Nephron progenitor cell (in vitro differentiated cells): ENCODE measurements around the gene SEC14L2.

Source experiments
- DNase-seq: peaks from one replicate; pipeline ENCODE4 v3.0.0; 2021
- H3K27ac Mint-ChIP-seq: 2 replicates; pipeline ENCODE4 v1.8.0; 2021; ENCODE audit warnings: mild to moderate bottlenecking, moderate library complexity, mixed read lengths
- H3K27me3 Mint-ChIP-seq: 2 replicates; pipeline ENCODE4 v1.8.0; 2021; ENCODE audit warnings: mild to moderate bottlenecking, low read depth, mixed read lengths; ENCODE audit not compliant: poor library complexity
- H3K36me3 Mint-ChIP-seq: 2 replicates; pipeline ENCODE4 v1.8.0; 2021; ENCODE audit warnings: low read depth, mixed read lengths
- H3K4me1 Mint-ChIP-seq: 2 replicates; pipeline ENCODE4 v1.8.0; 2021; ENCODE audit warnings: mixed read lengths
- H3K4me3 Mint-ChIP-seq: 2 replicates; pipeline ENCODE4 v1.8.0; 2021; ENCODE audit warnings: mild to moderate bottlenecking, moderate library complexity, mixed read lengths
- H3K9me3 Mint-ChIP-seq: 2 replicates; pipeline ENCODE4 v1.8.0; 2021; ENCODE audit warnings: mild to moderate bottlenecking, moderate library complexity, mixed read lengths
- TF ChIP-seq, protein P1 (sequence below): fragments of 200-600 bp; sonication (generic); IDR thresholded peaks from 2 replicates; pipeline ENCODE4 v1.5.0; 2021; ENCODE audit warnings: antibody characterized with exemption

SEC14L2 gene

DNA sequence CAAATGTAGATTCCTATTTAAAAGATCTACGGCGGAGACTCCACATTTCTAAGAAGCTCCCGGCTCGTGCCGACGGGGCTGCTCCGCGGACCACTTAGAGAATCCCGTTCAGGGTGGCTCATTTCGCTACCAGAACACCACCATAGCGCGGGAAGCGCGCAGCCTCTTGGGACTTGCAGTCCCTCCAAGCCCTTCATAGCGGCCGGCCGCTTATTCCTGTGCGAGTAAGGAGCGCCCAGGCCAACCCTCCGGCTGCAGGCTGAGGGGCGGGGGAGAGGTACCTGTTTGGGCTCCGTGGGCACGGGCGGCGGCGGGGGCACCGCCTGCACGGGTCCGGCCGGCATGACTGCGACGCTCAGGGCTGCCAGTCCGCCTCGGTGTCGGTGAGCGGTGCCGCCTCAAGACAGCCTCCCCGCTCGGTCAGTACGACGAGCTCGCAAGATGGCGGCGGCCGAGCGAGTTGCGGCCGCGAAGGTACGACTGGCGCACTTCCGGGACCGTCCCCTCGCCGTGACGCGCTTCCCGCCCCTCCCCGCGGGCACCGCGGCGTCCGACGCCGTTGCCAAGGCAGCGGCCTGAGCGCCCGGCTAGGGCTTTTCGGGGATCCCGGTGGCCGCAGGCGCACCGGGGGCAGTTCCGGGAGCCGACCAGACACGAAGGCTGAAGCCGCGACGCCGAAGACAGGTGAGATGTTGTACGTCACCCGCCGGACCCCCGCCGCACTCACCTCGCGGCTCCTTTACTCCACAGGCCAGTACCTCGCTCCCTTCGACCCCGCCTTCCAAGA, 40.2 kb upstream of the SEC14L2 start, which contains the start of the genes CCDC157 and SF3A1:
Gene CCDC157, plus strand, starts transcription at position 559 of the 787 bp plus-strand sequence. CDS start 8,994 bp downstream, outside the sequence.
Gene SF3A1, minus strand, starts transcription at position 446 of the 787 bp plus-strand sequence. Its CDS starts 102 bp downstream, at position 344.
- Mint-ChIP-seq H3K36me3 (peaks cover 23% of the 10 kb centered on the region), H3K4me3 (peak within 1 kb of the TSS; percentile 96), H3K27ac (peak within 1 kb of the TSS; percentile 96), H3K4me1 (peaks cover 37% of the 10 kb centered on the region), H3K9me3 (no peaks in the 10 kb centered on the region), H3K27me3 (peaks cover 3% of the 10 kb centered on the region)
- TF ChIP-seq, protein P1, sequence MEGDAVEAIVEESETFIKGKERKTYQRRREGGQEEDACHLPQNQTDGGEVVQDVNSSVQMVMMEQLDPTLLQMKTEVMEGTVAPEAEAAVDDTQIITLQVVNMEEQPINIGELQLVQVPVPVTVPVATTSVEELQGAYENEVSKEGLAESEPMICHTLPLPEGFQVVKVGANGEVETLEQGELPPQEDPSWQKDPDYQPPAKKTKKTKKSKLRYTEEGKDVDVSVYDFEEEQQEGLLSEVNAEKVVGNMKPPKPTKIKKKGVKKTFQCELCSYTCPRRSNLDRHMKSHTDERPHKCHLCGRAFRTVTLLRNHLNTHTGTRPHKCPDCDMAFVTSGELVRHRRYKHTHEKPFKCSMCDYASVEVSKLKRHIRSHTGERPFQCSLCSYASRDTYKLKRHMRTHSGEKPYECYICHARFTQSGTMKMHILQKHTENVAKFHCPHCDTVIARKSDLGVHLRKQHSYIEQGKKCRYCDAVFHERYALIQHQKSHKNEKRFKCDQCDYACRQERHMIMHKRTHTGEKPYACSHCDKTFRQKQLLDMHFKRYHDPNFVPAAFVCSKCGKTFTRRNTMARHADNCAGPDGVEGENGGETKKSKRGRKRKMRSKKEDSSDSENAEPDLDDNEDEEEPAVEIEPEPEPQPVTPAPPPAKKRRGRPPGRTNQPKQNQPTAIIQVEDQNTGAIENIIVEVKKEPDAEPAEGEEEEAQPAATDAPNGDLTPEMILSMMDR = no peak
- DNase-seq = peak; percentile 88

- H3K27ac Mint-ChIP-seq = peak overlapping the region; percentile 96
- no peaks in the 10 kb centered on the region for H3K9me3 Mint-ChIP-seq
- H3K27me3 Mint-ChIP-seq = peaks cover 3% of the 10 kb centered on the region
- TF ChIP-seq, protein P1 = no peak
- H3K4me3 Mint-ChIP-seq = peak overlapping the region; percentile 96
- peaks cover 18% of the 10 kb centered on the region for H3K36me3 Mint-ChIP-seq
- no peak for DNase-seq
- H3K4me1 Mint-ChIP-seq = peaks cover 37% of the 10 kb centered on the region
Observed at GRCh38 chr22:30357236-30357570, 39.6 kb upstream of the SEC14L2 start.

DNA sequence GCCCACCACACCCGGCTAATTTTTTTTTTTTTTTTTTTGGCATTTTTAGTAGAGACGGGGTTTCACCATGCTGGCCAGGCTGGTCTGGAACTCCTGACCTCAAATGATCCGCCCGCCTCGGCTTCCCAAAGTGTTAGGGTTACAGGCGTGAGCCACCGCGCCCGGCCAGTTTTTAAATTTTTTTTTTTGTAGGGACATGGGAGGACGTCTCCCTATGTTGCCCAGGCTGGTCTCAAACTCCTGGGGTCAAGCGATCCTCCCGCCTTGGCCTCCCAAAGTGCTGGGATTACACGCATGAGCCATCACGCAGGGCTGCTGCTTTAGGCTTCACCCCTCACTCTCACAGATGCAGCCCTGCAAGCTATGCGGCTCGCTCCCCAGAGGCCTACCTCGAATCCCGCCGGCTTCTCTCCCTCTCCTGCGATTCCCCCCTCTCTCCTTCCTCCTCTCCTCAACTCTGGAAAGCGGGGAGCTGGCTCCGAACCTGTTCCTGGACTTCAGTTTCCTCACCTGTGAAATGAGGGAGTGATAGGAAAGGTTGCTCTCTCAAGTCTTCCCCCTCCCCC, 39.1 kb upstream of the SEC14L2 start:
- H3K27me3 Mint-ChIP-seq = peaks cover 3% of the 10 kb centered on the region
- peaks cover 13% of the 10 kb centered on the region for H3K36me3 Mint-ChIP-seq
- no peak for DNase-seq
- no peaks in the 10 kb centered on the region for H3K9me3 Mint-ChIP-seq
- TF ChIP-seq, protein P1 = no peak
- H3K4me1 Mint-ChIP-seq = peaks cover 42% of the 10 kb centered on the region
- peak overlapping the region; percentile 96 for H3K4me3 Mint-ChIP-seq
- no peak overlapping the region for H3K27ac Mint-ChIP-seq

GRCh38 chr22:30358541-30358940, 38.3 kb upstream of the SEC14L2 start:
- Mint-ChIP-seq H3K9me3 (no peaks in the 10 kb centered on the region), H3K36me3 (peaks cover 11% of the 10 kb centered on the region), H3K4me1 (peaks cover 42% of the 10 kb centered on the region), H3K4me3 (peak overlapping the region; percentile 96), H3K27ac (no peak overlapping the region), H3K27me3 (peaks cover 3% of the 10 kb centered on the region)
- TF ChIP-seq, protein P1 = no peak
- DNase-seq = no peak

GRCh38 chr22:30361916-30362650, 34.7 kb upstream of the SEC14L2 start:
- TF ChIP-seq, protein P1 = no peak
- Mint-ChIP-seq H3K27ac (peak overlapping the region; percentile 76), H3K27me3 (peaks cover 3% of the 10 kb centered on the region), H3K9me3 (no peaks in the 10 kb centered on the region), H3K4me1 (peaks cover 13% of the 10 kb centered on the region), H3K4me3 (no peak overlapping the region), H3K36me3 (no peaks in the 10 kb centered on the region)
- DNase-seq = no peak
